Measurements from ENCODE around the gene NAP1L4.

Gene NAP1L4

DNA sequence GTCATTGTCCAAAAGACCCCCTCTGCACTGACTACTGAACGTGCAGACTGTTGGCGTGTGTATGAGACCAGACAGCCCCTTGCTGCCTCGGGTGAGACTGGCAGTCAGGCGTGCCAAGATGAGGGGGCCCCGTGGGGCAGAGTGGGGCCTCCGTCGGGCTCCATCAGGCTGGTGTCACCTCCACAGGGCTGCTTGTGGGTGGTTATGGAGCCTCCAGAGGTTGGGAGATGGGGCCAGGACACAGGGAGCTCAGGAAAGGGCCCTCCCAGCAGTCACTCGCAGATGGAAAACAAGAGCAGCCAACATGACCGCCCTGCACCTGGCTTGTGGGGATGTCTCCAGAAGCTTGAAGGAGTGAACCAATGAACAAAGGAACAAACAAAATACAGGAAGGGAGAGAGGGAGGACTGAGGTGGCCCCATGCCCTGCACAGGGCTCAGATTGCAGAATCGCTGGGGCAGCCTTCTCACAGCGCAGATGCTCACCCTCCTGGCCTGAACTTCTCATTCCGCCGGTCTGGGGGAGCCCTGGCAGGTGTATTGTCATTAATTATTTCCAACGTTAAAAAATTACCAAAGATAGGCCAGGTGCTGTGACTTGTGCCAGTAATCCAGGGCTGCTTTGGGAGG is 57.4 kb downstream of the NAP1L4 start:
- no peak for DNase-seq (ENCODE audit: low spot score)

GRCh38 chr11:2934021-2934550 is 58.0 kb downstream of the NAP1L4 start:
- DNase-seq (ENCODE audit: low spot score), result no peak

DNA sequence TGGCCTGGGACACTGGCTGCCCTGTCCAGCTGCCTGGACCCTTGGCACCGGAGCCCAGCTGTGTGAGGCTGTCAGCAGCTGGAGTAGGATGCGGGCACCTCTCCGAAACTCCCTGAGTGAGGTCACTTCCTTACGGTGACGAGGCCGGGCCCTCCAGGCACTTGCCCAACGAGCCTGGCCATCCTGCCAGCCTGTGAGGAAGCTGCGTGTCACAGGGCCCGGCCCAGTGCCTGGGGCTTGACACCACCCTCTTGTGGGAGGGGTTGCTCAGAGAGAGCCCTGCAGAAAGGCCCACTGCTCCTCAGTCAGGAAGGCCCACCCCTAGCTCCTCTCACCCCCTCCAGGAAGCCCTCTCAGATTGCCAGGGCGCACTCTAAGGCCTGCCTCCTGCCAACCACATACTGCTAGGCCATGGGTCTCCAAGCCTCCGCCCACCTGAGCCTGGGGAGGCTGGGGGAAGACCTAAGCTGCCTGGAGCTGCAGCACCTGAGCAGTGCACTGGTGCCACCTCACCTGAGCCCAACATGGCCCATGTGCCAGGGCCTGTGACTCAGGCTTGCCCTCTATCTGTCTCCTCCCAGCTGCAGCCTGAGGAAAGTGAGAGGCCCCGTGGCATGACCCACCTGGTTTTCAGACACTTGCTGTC is 58.6 kb downstream of the NAP1L4 start:
- peak; percentile 52 for DNase-seq (ENCODE audit: low spot score)

GRCh38 chr11:2932850-2933251 is 59.3 kb downstream of the NAP1L4 start:
- no peak for DNase-seq (ENCODE audit: low spot score)

- DNase-seq (ENCODE audit: low spot score), result no peak
Measured at GRCh38 chr11:2931771-2932738, 60.1 kb downstream of the NAP1L4 start.

- DNase-seq (ENCODE audit: low spot score), result no peak
Measured at GRCh38 chr11:2931420-2931746, 60.7 kb downstream of the NAP1L4 start.

DNA sequence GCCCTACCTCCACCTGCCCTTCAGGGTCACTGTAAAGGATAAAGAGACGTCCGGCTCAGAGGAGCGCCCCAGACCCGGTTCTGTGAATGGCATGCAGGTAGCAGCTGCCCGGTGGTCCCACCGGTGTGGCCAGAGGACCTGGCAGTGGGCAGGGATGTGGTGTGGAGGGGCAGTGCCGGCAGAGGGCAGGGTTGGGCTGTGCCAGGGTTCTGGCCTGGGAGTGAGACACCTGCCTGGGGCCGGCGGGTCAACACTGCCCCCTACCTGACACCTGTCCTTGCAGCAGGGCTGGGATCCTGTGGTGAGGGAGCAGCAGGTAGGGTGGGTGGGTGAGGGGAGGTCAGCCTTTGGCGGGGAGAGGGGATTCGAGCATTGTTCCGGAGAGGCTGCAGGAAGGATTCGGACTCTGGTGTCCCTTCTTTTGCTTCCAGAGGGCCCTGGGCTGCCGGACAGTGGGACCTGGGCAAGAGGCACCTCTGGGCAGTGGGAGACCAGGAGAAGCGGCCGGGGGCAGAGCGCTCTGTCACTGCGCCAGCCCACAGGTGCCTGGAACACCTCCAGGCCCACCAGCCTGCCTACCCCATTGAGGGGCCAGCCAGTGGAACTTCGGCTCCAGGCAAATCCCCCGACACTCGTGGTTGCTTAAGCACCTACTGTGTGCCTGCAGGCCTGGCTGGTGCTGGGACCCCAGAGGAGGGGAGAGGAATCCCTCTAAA is 61.3 kb downstream of the NAP1L4 start:
- no peak for DNase-seq (ENCODE audit: low spot score)

DNA sequence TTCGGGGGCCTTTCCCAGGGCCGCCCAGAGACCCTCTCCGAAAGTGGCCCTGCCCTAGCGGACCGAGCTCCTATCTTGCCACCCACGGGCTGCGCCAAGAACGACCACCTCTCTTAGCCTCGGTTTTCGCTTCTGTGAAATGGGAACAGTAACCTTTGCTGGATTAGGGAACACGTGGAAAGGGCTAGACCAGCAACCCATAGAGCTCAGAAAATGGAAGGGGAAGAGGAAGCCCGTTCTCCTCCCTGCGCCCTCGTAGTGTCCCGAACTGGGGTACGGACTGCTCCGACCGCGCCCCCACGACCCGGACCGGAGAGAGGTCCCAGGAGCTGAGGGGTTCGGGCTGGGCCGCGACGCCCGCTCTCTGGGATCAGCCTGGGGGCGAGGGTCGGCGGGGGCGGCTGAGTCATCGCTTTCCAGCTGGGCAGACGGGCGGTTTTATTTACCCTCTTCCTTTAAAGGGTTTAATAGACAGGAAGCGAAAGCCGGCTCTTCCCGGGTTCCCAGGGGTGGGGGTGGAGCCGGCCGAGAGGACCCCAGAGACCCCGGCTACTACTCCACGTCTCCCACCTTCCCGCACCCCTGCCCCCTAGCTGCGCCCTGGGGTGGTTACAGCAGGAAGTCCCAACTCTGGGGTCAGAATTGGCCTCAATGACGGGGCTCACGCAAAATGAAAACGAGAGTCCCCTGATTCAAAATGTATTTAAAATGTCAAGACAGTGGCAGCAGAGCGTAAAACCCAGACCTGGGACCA is 62.0 kb downstream of the NAP1L4 start:
- DNase-seq (ENCODE audit: low spot score), result no peak

DNA sequence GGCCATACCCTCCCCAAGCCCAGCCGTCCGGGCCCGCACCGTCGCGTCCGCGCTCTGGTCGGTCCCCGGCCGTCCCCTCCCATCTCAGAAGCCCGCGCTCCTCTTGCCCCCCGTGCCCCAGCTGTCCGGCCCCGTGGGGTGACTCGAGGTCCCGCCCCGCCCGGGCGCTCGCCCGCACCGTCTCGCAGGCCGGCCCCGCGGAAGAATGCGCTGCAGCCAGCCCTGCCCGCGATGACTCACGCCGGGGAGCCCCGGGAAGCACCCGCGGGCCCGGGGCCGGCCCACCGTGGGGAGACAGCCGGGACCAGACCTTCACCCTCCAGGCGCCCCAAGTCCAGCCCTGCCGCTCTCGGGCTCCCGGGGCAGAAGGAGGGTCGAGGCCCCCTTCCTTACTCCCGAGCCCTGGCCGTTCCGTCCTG is 62.6 kb downstream of the NAP1L4 start:
- DNase-seq (ENCODE audit: low spot score), result no peak

- no peak for DNase-seq (ENCODE audit: low spot score)
Measured at GRCh38 chr11:2928605-2929530, 63.3 kb downstream of the NAP1L4 start, which contains the start of gene PHLDA2. Gene PHLDA2, minus strand, starts transcription at chr11:2929420. Its CDS starts 56 bp downstream, at chr11:2929364.

GRCh38 chr11:2927851-2928604 is 64.1 kb downstream of the NAP1L4 start:
- DNase-seq (ENCODE audit: low spot score), result no peak

DNA sequence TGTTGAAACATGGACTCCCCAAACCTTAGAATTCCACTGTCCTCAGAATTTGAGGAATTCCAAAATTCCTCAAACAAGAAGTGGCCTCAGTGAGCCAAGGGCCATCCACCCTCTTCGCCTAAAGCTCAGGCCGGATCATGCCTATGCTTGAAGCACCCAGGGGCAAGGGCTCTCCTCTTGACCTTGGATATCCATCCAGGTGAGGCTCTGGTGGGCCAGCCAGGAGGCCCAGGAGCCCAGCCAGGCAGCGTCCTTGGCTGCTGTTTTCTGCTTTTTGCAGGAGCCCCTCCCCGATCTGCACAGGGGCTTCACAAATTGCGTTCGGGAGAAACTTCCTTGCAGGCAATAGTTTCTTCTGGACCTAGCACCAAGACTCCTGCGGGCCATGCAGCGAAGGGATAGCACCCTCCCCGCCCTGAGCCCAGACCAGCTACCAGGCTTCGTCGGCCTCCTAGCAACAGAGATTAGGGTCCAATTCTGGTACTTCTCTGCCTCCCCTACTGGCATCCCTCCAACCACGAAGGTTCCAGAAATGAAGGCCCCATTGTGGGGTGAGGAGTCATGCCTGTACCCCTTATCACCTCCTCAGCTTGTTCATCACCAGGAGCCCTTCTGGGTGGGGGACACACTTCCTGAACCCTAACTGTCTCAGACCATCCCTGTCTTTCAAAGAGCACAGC is 64.9 kb downstream of the NAP1L4 start:
- no peak for DNase-seq (ENCODE audit: low spot score)

DNA sequence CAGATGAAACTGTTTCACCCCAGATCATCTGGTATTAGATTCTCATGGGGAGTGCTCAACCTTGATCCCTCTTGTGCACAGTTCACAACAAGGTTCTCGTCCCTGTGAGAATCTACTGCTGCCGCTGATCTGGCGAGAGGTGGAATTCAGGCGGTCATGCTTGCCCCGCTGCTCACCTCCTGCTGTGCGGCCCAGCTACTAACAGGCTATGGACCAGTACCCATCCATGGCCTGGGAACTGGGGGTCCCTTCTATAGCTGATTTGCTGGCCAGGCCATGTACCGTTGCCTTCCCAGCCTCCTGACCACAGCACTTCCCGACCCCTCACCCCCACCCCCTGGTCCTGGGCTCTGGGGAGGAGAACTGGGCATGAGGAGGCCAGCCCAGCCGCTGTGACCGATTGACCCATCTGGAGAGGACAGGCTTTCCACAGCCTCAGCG is 65.5 kb downstream of the NAP1L4 start:
- DNase-seq (ENCODE audit: low spot score), result no peak

DNA sequence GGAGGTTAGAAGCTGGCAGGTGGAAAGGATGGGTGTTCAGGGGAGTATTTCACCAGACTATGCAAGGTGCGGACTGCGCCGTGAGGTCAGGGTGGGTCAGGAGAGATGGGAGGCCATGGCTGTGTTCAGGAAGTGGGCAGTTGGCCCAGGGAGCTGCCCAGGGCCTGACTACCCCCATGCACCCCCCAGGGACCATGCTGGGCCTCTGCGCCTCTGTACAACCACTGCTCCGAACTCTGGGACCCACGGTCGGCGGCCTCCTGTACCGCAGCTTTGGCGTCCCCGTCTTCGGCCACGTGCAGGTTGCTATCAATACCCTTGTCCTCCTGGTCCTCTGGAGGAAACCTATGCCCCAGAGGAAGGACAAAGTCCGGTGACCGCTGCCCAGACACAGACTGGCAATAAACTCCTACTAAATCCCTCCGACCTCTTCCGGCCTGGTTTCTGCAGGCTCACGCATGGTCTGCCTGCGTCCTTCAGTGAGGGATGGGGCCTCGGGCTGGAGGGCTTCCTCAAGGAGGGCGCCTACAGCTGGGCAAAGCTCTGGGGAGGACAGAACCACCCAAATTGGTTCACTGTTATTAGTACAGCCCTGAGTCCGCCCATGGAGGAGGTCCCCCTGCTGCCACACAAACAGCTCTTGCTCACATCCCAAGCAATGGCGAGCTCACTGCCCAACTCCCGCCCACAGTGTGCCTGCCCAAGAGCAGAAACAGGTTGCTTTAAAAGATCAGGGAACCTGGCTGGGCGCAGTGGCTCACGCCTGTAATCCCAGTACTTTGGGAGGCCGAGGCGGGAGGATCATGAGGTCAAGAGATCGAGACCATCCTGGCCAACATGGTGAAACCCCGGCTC is 67.1 kb downstream of the NAP1L4 start:
- DNase-seq (ENCODE audit: low spot score), result no peak

GRCh38 chr11:2924381-2924780 is 67.7 kb downstream of the NAP1L4 start:
- DNase-seq (ENCODE audit: low spot score), result no peak

- no peak for DNase-seq (ENCODE audit: low spot score)
Measured at GRCh38 chr11:2923446-2924375, 68.4 kb downstream of the NAP1L4 start.

GRCh38 chr11:2922655-2923054 is 69.5 kb downstream of the NAP1L4 start:
- DNase-seq (ENCODE audit: low spot score), result no peak
